A673 (cell line): ENCODE results near the gene MYH16.

ENCODE experiments used
- EZH2 ChIP-seq: fragments of 200-600 bp; sonication (generic); IDR thresholded peaks from 2 replicates; pipeline ENCODE4 v1.6.1; 2017; ENCODE audit warnings: borderline replicate concordance, low read depth, mild to moderate bottlenecking, mixed read lengths, antibody characterized with exemption, low read length; ENCODE audit not compliant: poor library complexity, severe bottlenecking
- TF ChIP-seq, protein P1 (sequence below): fragments of 300-800, 200-600 bp; sonication (generic); conservative IDR thresholded peaks from 2 replicates; pipeline ENCODE4 v1.5.1; 2017; ENCODE audit warnings: low read depth, mild to moderate bottlenecking, antibody characterized with exemption, low read length, moderate library complexity, mixed read lengths

DNA sequence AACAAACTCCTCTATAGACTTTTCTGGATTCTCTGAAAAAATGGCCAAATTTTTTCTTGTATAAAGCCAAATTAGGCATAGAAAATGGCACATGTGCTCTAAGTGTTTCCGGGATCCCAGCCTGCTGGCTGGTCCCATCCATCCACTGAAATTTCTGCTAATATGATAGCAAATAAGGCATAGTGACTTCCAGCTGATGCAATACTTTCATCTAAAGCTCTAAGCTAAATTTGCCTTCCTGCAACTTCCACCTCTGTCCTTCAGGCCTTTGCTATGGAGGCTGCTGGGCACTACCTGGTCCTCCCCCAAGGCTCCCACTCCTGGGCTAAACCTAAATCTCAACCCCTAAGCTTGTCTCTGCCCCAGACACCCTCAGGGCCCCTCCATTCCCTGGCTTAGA lies 20.5 kb downstream of the MYH16 start:
- TF ChIP-seq, protein P1, sequence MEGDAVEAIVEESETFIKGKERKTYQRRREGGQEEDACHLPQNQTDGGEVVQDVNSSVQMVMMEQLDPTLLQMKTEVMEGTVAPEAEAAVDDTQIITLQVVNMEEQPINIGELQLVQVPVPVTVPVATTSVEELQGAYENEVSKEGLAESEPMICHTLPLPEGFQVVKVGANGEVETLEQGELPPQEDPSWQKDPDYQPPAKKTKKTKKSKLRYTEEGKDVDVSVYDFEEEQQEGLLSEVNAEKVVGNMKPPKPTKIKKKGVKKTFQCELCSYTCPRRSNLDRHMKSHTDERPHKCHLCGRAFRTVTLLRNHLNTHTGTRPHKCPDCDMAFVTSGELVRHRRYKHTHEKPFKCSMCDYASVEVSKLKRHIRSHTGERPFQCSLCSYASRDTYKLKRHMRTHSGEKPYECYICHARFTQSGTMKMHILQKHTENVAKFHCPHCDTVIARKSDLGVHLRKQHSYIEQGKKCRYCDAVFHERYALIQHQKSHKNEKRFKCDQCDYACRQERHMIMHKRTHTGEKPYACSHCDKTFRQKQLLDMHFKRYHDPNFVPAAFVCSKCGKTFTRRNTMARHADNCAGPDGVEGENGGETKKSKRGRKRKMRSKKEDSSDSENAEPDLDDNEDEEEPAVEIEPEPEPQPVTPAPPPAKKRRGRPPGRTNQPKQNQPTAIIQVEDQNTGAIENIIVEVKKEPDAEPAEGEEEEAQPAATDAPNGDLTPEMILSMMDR = no peak
- no peak for TF ChIP-seq EZH2
